K562 (cell line): Measurements from ENCODE around the gene MAGI3. TPM values are rescaled to one million over a fixed set of nuclear protein-coding genes. Genes with fewer than 3 reads are reported as not detected.
A peak's percentile ranks its signal among the peaks of the same experiment; 100 is the strongest.

ENCODE experiments used
- ATAC-seq: fragments of 200-7000 bp; cut with Tn5 transposase; 3 replicates; pipeline ENCODE4 v1.9.1; 2020; ENCODE audit warnings: moderate library complexity
- BruUV-seq: library from RNA; stranded (reverse); fragments of 400-500 nt; replicated peaks from 2 replicates; lab custom pipeline; 2021; lab: Mats Ljungman, UMichigan
- CTCF ChIA-PET: fragments of 300-600 bp; formaldehyde crosslinking; extraction: SDS; loops from one replicate; lab custom pipeline; 2021; ENCODE audit warnings: low intra/inter-chr PET ratio; lab: Yijun Ruan, JAX
- POLR2A ChIA-PET: fragments of 300-600, 350-650 bp; sonication (Branson Sonifier 250); formaldehyde crosslinking; extraction: SDS; loops from one replicate; lab custom pipeline; 2021; ENCODE audit warnings: antibody characterized with exemption, inconsistent platforms; lab: Yijun Ruan, JAX
- DNase-seq, 4 experiments: peaks; one replicate each; pipeline versions ENCODE4 v3.0.0 to v3.0.0-alpha.2; 2011 to 2018; ENCODE audit warnings: low spot score in 3 of 4, mixed read lengths in 3 of 4; ENCODE audit errors: extremely low read depth in 1 of 4
- FAIRE-seq: peaks from 2 replicates; lab custom pipeline; 2011; peaks lifted over from hg19 to GRCh38; lab: Jason Lieb, UNC
- H2AFZ ChIP-seq: 2 replicates; pipeline ENCODE4 v1.6.0; 2011; ENCODE audit warnings: low read depth, low read length, control low read depth, inconsistent platforms
- H3K27ac ChIP-seq: fragments of 200-600 bp; 3 replicates; pipeline ENCODE4 v1.8.0; 2011; ENCODE audit warnings: low read depth, mild to moderate bottlenecking, control low read depth, inconsistent platforms, low read length, moderate library complexity, mixed read lengths; ENCODE audit errors: extremely low read depth
- H3K27me3 ChIP-seq, 2 experiments: fragments of 300-600 bp in 1 of 2; 2 replicates in 1 of 2; 3 replicates in 1 of 2; pipeline versions ENCODE4 v1.6.0 to v1.8.0; 2011; ENCODE audit warnings: inconsistent platforms in 2 of 2, low read length in 2 of 2, mild to moderate bottlenecking in 1 of 2, mixed read lengths in 1 of 2, moderate library complexity in 1 of 2; ENCODE audit not compliant: control insufficient read depth in 2 of 2, insufficient read depth in 2 of 2
- H3K36me3 ChIP-seq: fragments of 300-600 bp; 3 replicates; pipeline ENCODE4 v1.8.0; 2011; ENCODE audit warnings: mild to moderate bottlenecking, low read length, inconsistent platforms; ENCODE audit not compliant: control insufficient read depth, insufficient read depth
- H3K4me1 ChIP-seq, 2 experiments: fragments of 200-600 bp in 1 of 2; replicated peaks in 1 of 2; 2 replicates in 1 of 2; 3 replicates in 1 of 2; pipeline versions ENCODE4 v1.5.1 to v1.8.0; 2011; ENCODE audit warnings: inconsistent platforms in 2 of 2, low read length in 2 of 2, mild to moderate bottlenecking in 1 of 2, mixed read lengths in 1 of 2, moderate library complexity in 1 of 2; ENCODE audit not compliant: control insufficient read depth in 2 of 2, insufficient read depth in 2 of 2
- H3K4me2 ChIP-seq: 2 replicates; pipeline ENCODE4 v1.6.1; 2011; ENCODE audit warnings: low read length, control low read depth, inconsistent platforms, mixed read lengths; ENCODE audit not compliant: insufficient read depth
- H3K4me3 ChIP-seq: fragments of 200-600 bp; sonication (generic), shearing (Covaris generic); 2 replicates; pipeline ENCODE4 v1.5.1; 2016; ENCODE audit warnings: control low read depth, inconsistent platforms
- H3K79me2 ChIP-seq: fragments of 200-600 bp; 3 replicates; pipeline ENCODE4 v1.8.0; 2011; ENCODE audit warnings: low read length, inconsistent platforms; ENCODE audit not compliant: control insufficient read depth, insufficient read depth
- H3K9ac ChIP-seq, 2 experiments: 2 replicates each; pipeline versions ENCODE4 v1.6.0 to v1.6.1; 2011; ENCODE audit warnings: low read depth in 2 of 2, low read length in 2 of 2, control low read depth in 1 of 2, inconsistent platforms in 1 of 2, mild to moderate bottlenecking in 1 of 2, mixed read lengths in 1 of 2; ENCODE audit not compliant: insufficient read depth in 1 of 2
- H3K9me1 ChIP-seq: one replicate; pipeline ENCODE4 v1.6.0; 2011; ENCODE audit warnings: inconsistent platforms, mild to moderate bottlenecking, low read length, moderate library complexity; ENCODE audit not compliant: control insufficient read depth, insufficient read depth
- H3K9me3 ChIP-seq: replicated peaks from 2 replicates; pipeline ENCODE4 v1.5.1; 2011; ENCODE audit warnings: low read depth, low read length, inconsistent platforms; ENCODE audit not compliant: control insufficient read depth, insufficient read depth
- H4K20me1 ChIP-seq: replicated peaks from 2 replicates; pipeline ENCODE4 v1.6.1; 2011; ENCODE audit warnings: low read length, inconsistent platforms, mixed read lengths; ENCODE audit not compliant: control insufficient read depth, insufficient read depth
- CBFA2T2 ChIP-seq: fragments of 450-650 bp; conservative IDR thresholded peaks from 2 replicates; pipeline ENCODE4 v1.6.1; 2017; ENCODE audit warnings: mild to moderate bottlenecking
- CBFA2T3 ChIP-seq: fragments of 450-650 bp; IDR thresholded peaks from 2 replicates; pipeline ENCODE4 v1.6.1; 2017
- GTF2B ChIP-seq: IDR thresholded peaks from 2 replicates; pipeline ENCODE4 v1.6.1; 2011; ENCODE audit not compliant: insufficient read length; ENCODE audit errors: extremely low read depth
- HIVEP1 ChIP-seq: fragments of 250-450 bp; sonication (Bioruptor Pico); IDR thresholded peaks from 2 replicates; pipeline ENCODE4 v1.4.0; 2020; ENCODE audit warnings: mild to moderate bottlenecking
- LEF1 ChIP-seq: fragments of 450-650 bp; IDR thresholded peaks from 2 replicates; pipeline ENCODE4 v1.6.1; 2016; ENCODE audit warnings: mild to moderate bottlenecking
- TCF3 ChIP-seq: sonication (generic); formaldehyde crosslinking; IDR thresholded peaks from 2 replicates; pipeline ENCODE4 v1.4.0; 2020; ENCODE audit warnings: mild to moderate bottlenecking, missing genetic modification reagents
- TFAM ChIP-seq: fragments of 250-450 bp; sonication (Bioruptor Pico); conservative IDR thresholded peaks from 2 replicates; pipeline ENCODE4 v1.5.0; 2021; ENCODE audit warnings: mild to moderate bottlenecking, moderate library complexity
- ZNF146 ChIP-seq: IDR thresholded peaks from one replicate; pipeline ENCODE4 v1.6.1; 2018; ENCODE audit warnings: missing compliant biosample characterization; ENCODE audit not compliant: unreplicated experiment
- ZNF280A ChIP-seq: fragments of 450-650 bp; IDR thresholded peaks from 2 replicates; pipeline ENCODE4 v1.6.1; 2018; ENCODE audit warnings: mild to moderate bottlenecking, low read depth; ENCODE audit not compliant: partially characterized antibody
- WGBS: fragments of 100-300 bp; shearing (Covaris generic); methylation state at CpG from one replicate; pipeline ENCODE4 v1.1.6; 2016; ENCODE audit warnings: low coverage, mixed read lengths; ENCODE audit not compliant: insufficient coverage; ENCODE audit errors: missing lambda C conversion rate; 5-methylcytosine and 5-hydroxymethylcytosine counted together
- in situ Hi-C: fragments of 300-500 bp; cut with MboI; formaldehyde crosslinking; loops from 4 replicates; pipeline ENCODE4 v1.15.0; 2018; ENCODE audit warnings: inconsistent platforms, mixed read lengths
- intact Hi-C: fragments of 100-400 bp; cut with micrococcal nuclease; formaldehyde crosslinking; loops from 2 replicates; pipeline ENCODE4 v1.14.2; 2022
- polyA plus RNA-seq, 8 experiments: library from polyadenylated mRNA; depleted of rRNA in 4 of 8; stranded (reverse) in 5 of 8; unstranded in 3 of 8; fragments of >200 nt; fragmentation: Nextera tagmentation in 2 of 8; fragmentation: Illumina TruSeq in 1 of 8; extraction: Ambion mirVana in 2 of 8; extraction: Trizol in 1 of 8; gene quantifications; 2 replicates each; pipeline versions ENCODE4 v1.2.1 to v1.2.3, GENCODE V29; 2011 to 2014; ENCODE audit warnings: inconsistent platforms in 1 of 8, missing spikeins in 1 of 8
- total RNA-seq, 7 experiments: library from RNA; depleted of rRNA in 6 of 7; stranded (reverse); fragments of >200 nt in 6 of 7; fragmentation: Illumina TruSeq in 2 of 7; extraction: Trizol in 2 of 7; gene quantifications; 2 replicates each; pipeline versions ENCODE4 v1.2.1 to v1.2.3, GENCODE V29; 2011 to 2021; ENCODE audit warnings: low replicate concordance in 1 of 7

Gene MAGI3
- total and polyA plus RNA-seq, 9 of the 15 experiments (the other 6 are each of a cell fraction or from before 2014, with no cell fraction given): 1.0 to 8.6 (median 5.5) TPM

GRCh38 chr1:113608399-113608798, 218.1 kb downstream of the MAGI3 start (continued):
- no peak for TF ChIP-seq ZNF280A
- TF ChIP-seq LEF1: no peak
- TF ChIP-seq TCF3 (CRISPR knock-in tag): no peak
- TF ChIP-seq GTF2B: no peak
- TF ChIP-seq TFAM (CRISPR knock-in tag): no peak
- TF ChIP-seq ZNF146 (CRISPR knock-in tag): no peak

- Histone ChIP-seq H3K9me3 (no peaks in the 10 kb centered on the region), H3K4me3 (no peak overlapping the region), H2AFZ (no peak overlapping the region), H3K36me3 (no peaks in the 10 kb centered on the region), H3K79me2 (no peaks in the 10 kb centered on the region), H3K9ac (no peak overlapping the region), H3K27me3 (no peaks in the 10 kb centered on the region), H3K9me1 (no peaks in the 10 kb centered on the region), H3K27ac (no peak overlapping the region), H3K4me2 (no peak overlapping the region)
- peak in 1 of 4 experiments; percentile 26 for DNase-seq
- BruUV-seq: no TSS peak
- intact Hi-C loops: no loop called here
- no peak for FAIRE-seq
- CTCF ChIA-PET: no interaction called here
- 2% methylated on average over 5 of the region's 5 CpGs for WGBS
- POLR2A ChIA-PET: no interaction called here
- ATAC-seq: no peak
- in situ Hi-C loops: no loop called here
- no peak for TF ChIP-seq HIVEP1
- TF ChIP-seq CBFA2T3: peak; percentile 67
- peak; percentile 52 for TF ChIP-seq CBFA2T2
- TF ChIP-seq, all 486 proteins: peak for 2
- Histone ChIP-seq H3K4me1 (no peaks in the 10 kb centered on the region), H4K20me1 (no peaks in the 10 kb centered on the region)
These were observed 220.1 kb downstream of the MAGI3 start for GRCh38 chr1:113610372-113610771.
